SH-SY5Y (cell line): Measurements from ENCODE around the gene CCDC175.

Source experiments
- GATA2 ChIP-seq: IDR thresholded peaks from 2 replicates; pipeline ENCODE4 v1.6.1; 2011; ENCODE audit warnings: mild to moderate bottlenecking, low read depth, low read length
- GATA3 ChIP-seq: IDR thresholded peaks from 2 replicates; pipeline ENCODE4 v1.6.1; 2011; ENCODE audit warnings: low read depth, mild to moderate bottlenecking, low read length, moderate library complexity

Gene CCDC175

DNA sequence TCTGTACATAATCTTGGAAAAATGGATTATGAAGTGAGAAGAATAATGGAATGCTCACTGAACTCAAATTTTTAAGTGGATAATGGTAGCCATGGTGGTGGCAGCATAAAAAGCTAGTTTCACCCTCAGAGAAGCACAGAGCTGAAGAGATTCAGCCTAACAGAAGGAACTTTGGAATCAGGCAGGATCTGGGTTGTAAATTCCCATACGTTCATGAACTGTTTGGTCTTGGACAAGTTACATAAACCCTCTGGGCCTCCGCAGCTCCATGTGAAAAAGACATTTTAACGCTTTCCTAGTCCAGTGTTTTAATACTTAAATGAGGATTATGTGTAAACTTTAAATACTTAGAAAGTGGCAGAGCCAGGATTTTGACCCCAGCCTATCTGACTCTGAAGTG is 65.6 kb downstream of the CCDC175 start:
- TF ChIP-seq GATA3 (no peak), GATA2 (no peak)

DNA sequence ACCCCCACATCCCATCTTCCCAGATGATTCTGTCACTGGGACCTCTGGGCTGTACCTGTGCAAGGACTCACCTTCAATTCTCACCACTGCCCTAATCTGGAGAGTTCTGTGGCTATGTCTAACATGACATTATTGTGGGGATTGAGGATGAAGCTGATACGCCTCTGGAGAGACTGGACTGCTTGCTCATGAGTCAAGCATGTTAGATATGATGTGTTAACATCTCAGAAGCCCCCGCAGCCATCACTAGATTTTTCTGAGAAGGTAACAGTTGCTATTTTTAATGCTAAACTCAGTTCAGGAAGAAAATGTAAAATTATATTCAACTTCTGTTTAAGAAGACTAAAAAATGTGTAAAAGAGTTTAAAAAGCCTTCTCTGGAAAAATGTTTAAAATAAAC is 66.6 kb downstream of the CCDC175 start:
- TF ChIP-seq GATA3 (no peak), GATA2 (no peak)

DNA sequence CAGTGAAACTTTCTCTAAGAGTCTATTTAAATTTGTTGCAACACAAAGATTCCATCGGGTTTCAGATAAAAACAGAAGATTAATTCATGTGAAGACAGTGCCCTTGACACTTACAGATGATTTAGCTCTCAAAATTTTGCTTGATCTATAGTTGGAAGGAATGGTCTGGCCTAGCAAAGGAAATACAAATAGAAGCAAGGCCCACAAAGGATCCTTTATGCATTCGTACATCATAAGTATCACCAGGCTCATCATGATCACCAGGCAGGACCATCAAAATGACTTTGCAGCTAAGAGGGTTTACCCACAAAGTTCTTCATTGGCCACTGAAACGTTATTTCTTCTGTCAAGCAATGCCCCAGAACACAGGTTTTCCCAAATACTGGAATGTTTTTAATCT is 67.5 kb downstream of the CCDC175 start:
- TF ChIP-seq GATA3 = no peak

DNA sequence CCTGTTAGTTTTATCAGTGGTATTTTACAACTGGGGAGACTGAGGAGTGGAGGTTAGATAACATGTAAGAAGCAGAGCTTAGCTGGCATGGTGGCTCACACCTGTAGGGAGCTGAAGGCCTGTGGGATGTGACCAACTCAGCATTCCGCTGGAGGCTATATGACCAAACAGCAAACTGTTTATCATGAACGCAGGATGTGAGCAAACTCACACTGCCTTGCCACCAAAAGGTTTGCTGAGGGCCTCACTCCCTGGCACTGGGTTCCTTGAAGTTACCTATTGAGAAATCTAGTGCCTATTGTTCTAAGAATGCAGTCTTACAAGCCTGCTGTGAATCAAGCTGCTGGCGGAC is 68.9 kb downstream of the CCDC175 start:
- TF ChIP-seq GATA2 = no peak
- no peak for TF ChIP-seq GATA3

DNA sequence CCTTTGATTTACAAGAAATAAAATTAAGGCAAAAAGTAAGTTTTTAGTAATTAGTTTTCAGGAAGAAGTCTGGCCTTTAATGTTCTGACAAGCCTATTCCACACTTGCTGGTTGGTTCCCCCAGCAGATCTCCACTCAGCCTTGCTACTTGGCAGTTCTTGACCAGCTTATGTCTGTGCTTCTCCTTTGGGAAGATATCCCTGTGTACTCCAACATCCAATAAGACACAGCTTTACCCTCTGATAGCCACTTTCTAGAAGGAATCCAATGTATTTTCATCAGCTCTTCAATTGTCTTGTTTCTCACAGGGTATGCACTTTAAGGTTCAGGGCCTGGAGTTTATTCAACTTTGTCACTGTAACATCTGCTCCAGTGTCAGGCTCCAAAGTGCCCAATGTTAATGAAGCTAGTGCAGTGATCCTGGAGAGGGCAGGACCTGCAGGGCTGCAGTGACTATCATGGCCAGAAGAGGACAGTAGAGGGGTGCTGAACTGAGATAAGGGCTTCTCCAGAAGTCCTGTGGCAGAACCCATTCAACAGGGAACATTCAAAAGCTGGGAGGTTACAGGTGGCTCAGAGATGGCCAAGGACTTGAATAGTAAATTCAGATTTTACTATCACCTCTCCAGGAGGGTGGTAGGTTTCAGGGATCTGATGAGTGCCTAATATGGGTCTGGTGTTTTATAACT is 69.4 kb downstream of the CCDC175 start:
- TF ChIP-seq GATA2 (peak; percentile 35; the same call in 1 of the 2 replicates), GATA3 (no peak)

DNA sequence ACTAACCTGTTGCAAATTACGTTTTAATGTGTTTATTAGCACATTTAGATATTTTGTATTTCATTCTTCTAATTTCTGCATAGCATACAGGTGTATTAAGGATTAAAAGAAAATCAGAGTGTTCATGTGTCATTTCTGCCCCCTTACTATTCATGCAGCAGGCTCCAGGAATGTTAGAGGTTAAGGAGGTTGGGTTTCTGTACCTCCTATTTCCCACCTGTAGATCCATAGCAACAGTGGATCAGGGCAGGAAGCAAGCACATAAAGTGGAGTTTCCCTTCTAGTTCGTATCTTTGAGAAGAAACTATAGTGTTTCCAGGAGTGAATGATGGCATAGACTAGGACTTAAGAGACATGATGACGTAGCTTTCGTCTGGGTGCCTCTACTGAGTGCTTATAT is 73.4 kb downstream of the CCDC175 start:
- TF ChIP-seq GATA2 = no peak
- TF ChIP-seq GATA3 = no peak

DNA sequence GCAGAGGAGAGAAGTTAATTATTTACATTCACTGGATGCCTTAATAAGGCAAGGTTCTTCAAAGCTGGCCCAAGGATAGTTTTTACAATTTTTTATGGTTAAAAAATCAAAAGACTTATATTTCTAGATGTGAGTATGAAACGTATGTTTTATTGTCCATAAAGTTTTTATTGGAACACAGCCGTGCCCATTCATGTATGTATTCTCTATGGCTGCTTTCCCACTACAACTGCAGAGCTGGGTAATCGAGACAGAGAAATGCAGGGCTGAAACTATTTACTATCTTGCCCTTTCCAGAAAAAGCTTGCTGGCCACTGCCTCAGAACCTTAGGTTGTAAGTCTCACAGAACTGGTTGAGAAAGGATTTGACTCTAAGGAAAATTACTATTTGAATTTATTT is 75.9 kb downstream of the CCDC175 start:
- TF ChIP-seq GATA2 = no peak
- TF ChIP-seq GATA3 = no peak

DNA sequence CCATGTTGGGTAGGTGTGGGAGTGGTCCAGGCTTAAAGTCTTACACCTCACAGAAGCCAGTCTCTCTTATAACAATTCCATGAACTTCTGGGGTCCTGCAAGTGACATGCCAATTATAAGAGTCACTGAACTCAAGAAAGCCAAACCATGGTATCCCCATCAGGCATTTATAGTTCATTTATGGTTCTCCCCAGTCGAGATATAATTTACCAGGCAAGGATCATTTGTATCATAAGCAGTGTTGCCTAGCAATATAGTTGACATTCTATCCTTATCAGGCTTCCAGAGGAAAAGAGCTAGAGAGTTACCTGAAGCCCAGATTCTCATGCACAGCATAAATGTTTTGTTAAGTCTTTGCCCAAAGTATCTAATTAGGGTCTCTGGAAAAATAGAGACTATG is 84.2 kb downstream of the CCDC175 start:
- TF ChIP-seq GATA3 (no peak), GATA2 (no peak)

DNA sequence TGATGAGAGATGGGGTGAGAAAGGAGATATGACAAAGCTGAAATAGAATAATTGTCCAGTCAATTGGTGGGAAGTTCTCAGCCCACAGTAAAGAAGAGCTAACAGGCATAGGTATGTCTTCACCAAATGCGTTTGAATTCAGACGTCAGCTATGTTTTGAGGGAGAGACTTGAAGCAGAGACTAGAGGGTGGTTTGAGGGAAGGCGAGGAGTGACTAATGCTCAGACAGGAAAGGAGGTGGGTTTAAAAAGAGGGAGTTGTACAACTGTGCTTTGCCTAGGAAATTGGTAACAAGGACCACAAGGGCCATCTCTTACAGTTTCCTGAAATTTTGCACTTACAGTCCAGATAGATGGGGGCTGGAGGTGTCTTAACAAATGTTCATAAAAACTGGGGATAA is 85.9 kb downstream of the CCDC175 start:
- no peak for TF ChIP-seq GATA3
- TF ChIP-seq GATA2 = no peak

DNA sequence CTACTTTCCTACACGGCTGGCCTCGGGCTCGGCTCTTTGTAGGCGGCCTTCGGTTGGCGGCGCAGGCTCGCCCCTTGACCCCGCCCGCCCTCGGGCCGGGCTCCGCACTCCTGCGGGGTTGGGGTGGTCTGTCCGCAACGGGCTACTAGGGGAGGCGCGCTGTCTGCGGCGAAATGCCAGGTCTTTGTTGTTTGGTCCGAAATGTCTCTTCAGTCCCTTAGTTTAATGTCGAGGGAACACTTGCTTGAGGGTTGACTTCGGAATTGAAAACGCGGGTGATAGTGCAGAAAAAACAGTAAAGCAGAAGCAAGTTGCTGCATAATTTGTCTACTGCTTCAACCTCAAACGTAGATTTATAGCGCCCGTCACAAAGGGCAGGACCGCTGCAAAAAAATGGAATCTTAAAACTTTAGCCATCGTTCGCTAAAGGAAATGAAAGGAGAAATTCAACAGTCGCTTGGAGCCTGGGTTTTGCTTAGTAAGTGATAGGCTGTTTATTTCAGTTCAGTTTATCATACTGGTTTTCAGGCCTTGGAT is 91.9 kb downstream of the CCDC175 start:
- TF ChIP-seq GATA3 (no peak), GATA2 (no peak; the same call in 1 of the 2 replicates)

DNA sequence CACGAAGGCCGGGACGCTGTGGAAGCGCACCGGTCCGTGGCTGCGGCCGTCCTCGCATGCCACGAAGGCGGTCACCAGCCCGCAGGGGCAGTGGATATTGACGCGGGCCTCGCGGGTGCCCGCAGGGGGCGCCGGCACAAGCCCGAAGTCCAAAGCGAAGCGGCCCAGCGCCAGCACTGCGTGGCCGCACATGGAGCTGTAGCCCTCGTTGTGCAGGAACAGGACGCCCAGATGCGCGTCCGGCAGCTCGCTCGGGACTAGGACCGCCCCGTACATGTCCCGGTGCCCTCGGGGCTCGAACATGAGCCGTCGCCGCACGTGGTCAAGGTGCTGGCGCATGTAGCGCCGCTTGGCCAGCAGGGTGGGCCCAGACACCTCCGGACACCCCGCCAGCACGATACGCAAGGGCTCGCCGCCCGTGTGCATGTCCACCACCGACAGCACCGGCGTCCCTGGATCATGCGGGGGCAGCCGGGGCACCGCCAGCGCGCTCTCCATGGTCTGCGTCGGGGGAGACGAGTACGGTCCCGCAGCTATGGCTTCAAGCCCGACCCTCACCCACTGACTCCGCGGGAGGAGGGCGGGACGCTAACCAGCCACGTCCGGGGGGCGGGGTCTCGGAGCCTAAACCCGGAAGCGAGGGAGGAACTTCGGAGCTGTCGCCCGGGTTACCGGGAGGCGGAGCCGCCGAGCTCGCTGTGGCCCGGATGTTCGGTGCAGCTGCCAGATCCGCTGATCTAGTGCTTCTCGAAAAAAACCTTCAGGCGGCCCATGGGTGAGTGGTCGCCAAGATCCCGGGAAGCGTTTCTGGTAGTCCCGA is 92.6 kb downstream of the CCDC175 start, which contains the start of the genes JKAMP and L3HYPDH:
JKAMP (plus strand) TSS at position 699 of the 820 bp plus-strand sequence; CDS start at position 772, 73 bp downstream.
L3HYPDH (minus strand) TSS at position 590 of the 820 bp plus-strand sequence; CDS start at position 498, 92 bp downstream.
- no peak for TF ChIP-seq GATA3
- peak; percentile 86 for TF ChIP-seq GATA2

DNA sequence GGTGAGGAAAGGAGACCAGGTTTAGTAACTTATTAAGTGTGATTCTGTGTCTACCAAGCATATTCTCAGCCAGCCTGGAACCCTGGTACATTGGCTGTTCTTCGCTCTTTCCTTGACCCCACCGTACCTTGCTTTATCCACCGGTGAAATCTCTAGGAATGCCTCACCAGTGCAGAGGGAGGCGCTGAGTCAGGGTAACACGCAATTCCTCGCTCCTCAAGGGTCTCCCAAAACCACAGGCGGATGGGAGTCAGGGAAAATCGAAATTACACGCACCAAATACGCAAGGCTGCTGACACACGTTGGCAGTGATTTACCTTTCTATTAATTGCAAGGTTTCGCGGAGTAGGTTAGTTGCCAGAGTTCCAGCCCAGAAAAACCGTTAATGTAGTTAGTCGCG is 93.2 kb downstream of the CCDC175 start:
- TF ChIP-seq GATA2 = no peak
- no peak for TF ChIP-seq GATA3

DNA sequence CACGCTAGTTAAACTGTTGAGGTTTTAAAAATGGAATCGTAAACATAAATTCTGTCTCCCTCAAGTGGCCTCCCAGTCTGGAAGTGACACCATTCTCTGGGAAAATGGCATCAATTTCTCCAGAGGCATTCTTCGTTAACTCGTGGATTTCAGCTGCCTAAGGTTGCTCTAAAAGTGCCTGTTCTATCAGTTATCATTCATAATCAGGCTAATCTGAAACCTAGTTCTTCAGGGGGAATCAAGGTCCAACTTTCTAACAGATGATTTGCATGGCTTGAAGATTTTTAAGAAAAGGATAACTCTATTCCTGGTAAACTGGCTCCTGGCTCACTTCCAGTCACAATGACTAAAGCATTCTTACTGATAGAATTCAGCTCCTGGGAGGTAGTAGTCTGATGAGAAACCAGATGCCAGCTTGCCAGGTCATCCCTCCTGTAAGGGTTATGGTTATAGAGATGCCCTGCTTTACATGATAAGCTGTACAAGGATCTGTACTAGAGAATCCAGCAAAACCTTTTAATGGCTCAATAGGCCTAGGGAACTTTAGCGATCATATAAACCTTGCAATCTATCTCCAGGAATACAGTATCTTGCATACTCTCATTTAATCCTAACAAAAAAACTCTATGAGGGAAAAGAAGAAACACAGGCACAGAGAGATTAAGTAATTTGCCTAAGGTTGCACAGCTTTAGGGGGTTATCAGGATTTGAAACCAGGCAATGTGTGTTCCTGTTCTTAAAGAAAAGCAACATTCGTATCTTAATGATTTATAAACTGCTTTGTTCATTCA is 93.9 kb downstream of the CCDC175 start:
- TF ChIP-seq GATA3 = no peak
- no peak for TF ChIP-seq GATA2

DNA sequence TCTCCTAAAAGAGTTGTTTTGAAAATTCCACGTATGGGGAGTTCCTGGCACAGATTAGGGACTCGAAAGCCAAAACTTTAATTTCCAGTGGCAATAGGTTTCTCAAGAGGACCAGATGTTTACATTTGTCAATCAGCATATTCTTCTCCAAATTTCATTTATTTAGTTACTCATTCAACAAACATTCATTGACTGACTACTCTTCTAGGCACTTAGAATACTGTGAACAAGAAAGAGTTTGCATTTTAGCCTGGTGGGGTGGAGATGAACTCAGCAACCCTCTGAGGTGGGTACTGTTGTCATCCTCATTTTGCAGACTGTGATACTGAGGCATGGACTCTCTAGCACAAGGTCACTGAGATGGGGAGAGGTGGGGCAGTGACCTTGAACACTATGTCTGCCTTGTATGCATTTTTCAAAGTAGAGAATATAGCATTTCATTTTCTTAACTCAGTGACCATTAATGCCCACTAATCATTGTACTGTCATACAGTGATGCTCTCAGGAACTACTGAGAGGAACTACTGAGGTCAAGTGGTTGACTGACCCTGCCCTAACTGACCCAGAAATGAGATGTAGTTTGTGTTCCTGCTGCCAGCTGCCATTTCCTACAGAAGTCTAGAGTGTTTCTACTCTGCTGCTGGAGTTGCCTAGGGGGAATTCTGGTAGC is 94.6 kb downstream of the CCDC175 start:
- no peak for TF ChIP-seq GATA2
- TF ChIP-seq GATA3 = no peak

DNA sequence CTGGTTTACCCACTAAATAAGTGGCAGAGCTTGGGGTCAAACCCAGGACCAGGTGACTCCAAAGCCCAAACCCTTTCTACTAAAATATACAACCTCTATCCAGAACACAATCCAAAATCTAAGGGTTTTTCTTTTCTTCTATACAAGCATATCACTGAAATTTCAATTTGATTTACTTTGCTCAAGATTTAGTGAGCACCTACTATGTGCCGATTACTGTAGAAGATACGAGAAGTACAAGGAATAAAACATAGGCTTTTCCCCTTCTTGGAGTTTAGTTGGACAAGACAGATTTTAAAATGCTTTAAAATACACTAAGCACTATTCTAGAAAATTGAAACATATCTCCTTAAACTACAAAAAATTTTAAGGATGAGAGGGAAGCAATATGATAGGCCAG is 95.2 kb downstream of the CCDC175 start:
- TF ChIP-seq GATA2 = no peak
- no peak for TF ChIP-seq GATA3
